GM21526 (cell line): ENCODE results near the gene ITSN1.
"Not testable (repeated sequence)": the region's sequence is repeated elsewhere in the genome, so short reads cannot be mapped to it uniquely, and the experiment has no call there.

Source experiments
- ATAC-seq: cut with Tn5 transposase; IDR thresholded peaks from one replicate; pipeline ENCODE4 v1.9.1; 2021; ENCODE audit warnings: moderate library complexity; ENCODE audit not compliant: unreplicated experiment, low FRiP score

The ITSN1 gene

DNA sequence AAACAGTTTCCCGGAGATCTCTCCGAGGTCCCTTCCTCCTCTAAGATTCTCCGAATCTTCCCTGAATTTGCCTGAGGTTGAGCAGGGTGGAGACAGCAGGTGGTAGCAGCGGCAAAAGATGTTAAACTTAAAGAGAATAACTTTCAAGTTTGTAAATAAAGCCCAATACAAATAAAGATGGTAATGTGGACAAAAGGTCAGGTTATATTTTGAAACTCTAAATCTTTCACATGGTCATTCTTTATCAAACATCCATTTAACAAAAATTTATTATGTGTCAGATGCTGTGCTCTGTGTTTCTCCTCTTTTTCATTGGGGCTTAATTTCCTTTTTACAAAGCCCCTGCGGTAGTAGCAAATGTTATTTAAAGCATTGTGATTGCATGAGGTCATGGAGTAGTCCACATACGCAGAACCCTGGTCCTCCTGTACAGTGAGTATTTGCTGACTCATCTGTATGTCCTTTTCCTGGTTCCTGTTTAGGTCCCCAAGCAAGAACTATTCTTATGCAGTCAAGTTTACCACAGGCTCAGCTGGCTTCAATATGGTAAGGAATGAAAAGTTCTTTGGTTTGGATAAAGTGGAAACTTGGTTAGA is 119.2 kb downstream of the ITSN1 start:
- ATAC-seq: no peak

- no peak for ATAC-seq
These were observed 120.7 kb downstream of the ITSN1 start for GRCh38 chr21:33762803-33763581.

DNA sequence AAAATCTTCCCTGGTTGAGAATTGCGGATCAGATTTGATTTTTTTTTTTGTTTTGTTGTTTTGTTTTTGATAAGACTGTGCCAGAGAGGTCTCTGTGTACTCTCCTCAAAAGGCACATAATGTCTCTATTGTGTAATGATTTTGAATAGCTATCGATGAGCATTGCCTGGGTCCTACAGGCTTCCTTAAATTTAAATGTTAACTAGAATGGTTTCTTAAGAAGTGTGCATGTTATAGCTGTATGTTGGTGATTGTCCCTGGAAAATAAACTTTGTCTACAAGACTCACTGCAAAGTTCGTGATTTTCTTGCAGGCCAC is 121.2 kb downstream of the ITSN1 start:
- ATAC-seq: no peak

DNA sequence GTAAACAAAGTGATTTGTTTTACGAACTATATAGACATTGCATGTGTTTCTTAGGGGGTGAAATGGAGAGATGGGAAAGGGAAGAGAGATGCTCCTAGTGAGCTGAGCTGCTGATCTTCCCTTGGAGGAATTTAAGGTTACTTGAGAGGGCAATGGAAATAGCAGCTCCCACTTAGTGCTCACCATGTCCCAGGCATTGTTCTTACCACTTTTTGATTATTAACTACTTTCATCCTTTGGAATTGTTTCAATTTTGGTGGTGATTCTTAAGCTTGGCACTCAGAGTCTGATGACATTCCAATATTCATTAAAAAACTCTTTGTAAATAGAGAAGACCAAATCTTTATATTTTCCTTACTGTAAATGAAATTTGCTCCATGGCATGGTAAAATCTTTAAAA is 124.9 kb downstream of the ITSN1 start:
- no peak for ATAC-seq

- ATAC-seq: no peak
These were observed 125.7 kb downstream of the ITSN1 start for GRCh38 chr21:33767960-33768359.

DNA sequence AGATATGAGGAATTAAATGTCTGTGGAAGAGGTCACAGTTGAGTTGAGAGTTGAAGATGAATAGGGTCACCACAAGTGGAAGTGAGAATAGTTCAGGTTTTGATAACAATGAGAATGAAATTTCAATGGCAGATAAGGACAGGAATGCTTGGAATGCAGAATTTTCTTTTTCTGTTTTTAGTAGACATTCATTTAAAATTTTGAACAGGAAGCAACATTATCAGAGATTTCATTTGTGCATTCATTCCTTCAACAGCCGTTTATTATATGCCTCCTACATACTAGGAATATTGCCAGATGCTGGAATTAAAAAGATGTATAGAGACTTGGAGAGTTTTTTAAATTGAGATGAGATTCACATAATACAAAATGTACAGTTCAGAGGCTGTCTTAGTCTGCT is 126.8 kb downstream of the ITSN1 start:
- no peak for ATAC-seq

DNA sequence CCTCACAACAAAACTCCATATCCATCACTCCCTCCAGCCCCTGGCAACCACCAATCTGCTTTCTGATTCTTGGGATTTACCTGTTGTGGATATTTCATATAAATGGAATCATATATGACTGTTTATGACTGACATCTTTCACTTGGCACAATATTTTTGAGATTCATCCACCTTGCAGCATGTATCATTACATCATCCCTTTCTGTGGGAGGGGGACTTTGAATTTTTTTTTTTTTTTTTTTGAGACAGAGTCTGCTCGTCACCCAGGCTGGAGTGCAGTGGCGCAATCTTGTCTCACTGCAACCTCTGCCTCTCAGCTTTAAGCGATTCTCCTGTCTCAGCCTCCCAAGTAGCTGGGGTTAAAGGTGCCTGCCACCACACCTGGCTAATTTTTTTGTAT is 128.2 kb downstream of the ITSN1 start:
- no peak for ATAC-seq

- ATAC-seq: no peak
These were observed 129.7 kb downstream of the ITSN1 start for GRCh38 chr21:33771976-33772375.

DNA sequence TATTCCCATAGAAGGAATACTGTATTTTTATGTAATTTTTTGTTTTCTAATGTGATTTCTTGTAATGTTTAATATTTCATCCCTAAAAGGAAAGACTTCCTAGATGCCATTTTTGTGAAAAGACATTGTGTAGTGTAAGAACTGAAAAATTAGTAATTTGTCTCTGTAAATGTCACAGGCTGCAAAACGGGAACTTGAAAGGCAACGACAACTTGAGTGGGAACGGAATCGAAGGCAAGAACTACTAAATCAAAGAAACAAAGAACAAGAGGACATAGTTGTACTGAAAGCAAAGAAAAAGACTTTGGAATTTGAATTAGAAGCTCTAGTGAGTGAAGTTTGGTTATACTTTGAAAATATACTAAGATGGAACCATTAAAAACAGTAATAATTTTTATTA is 132.2 kb downstream of the ITSN1 start:
- no peak for ATAC-seq

GRCh38 chr21:33775100-33775828 is 133.0 kb downstream of the ITSN1 start:
- ATAC-seq: no peak

DNA sequence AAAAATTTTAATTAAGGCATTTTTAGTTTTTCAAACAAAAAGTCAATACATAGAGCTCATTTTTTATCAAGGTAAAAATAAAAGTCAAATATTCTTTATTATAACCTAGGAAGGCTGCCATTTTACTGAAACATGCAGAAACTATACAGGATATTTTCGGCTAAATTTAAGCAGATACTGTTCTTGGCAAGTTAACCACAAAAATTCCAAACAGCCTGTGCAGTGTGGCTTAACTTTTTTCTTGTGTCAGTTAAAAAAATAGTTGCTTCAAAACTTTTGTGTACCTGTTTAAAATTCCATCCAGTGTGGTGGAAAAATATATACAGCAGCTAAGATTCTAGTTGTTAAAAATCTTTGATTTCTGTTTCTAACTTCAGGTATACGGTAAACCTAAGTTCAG is 138.3 kb downstream of the ITSN1 start:
- no peak for ATAC-seq

- no peak for ATAC-seq
These were observed 138.8 kb downstream of the ITSN1 start for GRCh38 chr21:33781121-33781520.

- no peak for ATAC-seq
These were observed 141.1 kb downstream of the ITSN1 start for GRCh38 chr21:33783187-33783979.

GRCh38 chr21:33787431-33787830 is 145.1 kb downstream of the ITSN1 start:
- ATAC-seq: no peak

- ATAC-seq: not testable (repeated sequence)
These were observed 146.1 kb downstream of the ITSN1 start for GRCh38 chr21:33788438-33788837.

DNA sequence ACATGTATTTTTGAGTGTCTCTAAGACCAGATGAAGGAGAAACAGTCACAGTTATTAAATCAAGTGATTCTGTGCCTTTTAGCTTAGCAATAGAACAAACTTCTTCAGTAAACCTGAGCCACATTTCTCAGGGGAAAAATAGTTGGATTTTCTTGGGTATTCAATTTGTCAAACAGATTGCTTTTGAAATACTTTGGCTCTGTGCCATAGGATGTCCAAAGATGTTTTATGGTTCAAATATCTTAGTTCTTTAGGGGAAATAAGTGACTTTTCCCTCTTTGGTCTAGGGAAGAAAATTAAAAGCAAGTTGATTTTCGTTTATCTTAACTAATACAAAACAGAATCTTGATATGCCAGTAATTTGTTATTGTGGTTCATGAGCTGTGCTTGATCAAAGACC is 147.4 kb downstream of the ITSN1 start:
- no peak for ATAC-seq

GRCh38 chr21:33791073-33791472 is 148.8 kb downstream of the ITSN1 start:
- no peak for ATAC-seq

DNA sequence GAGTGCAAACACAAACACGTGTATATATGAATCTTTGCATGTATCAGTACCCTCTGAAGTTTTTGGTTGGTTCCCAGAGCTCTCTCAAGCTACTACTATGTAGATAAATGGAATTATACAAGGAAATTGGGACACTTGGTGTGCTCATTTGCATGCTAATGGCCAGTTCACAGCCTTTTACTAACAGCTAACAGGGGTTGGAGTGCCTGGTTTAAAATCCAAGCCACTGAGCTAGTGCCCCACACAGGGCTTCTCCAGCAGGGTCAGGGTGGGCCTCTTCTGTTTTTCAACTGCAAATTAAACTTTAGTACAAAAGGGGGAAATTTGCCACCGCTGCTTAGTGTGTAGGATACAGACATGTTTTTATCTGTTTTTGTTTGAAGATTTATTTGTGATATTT is 152.3 kb downstream of the ITSN1 start:
- ATAC-seq: no peak

DNA sequence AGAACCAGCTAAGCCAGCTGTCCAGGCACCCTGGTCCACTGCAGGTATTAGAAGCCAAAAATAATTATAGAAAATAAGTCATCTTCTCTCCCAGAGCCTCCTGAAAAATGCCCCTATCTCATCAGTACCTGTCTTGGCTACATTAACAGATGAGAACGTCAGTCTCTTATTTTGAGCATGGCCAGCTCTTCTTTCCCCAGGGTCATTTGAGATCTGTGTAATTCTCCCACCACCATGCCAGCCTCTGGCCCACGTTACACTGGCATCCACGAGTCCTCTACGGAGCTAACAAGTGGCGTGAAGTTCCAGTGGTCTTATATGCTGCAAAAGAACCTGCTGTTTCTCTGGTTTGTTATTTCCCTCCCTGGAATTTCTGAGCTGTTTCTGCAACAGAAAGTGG is 155.3 kb downstream of the ITSN1 start:
- no peak for ATAC-seq

- no peak for ATAC-seq
These were observed 157.2 kb downstream of the ITSN1 start for GRCh38 chr21:33799378-33800090.
